Caco-2 (cell line): ENCODE measurements around the gene SSRP1. TPM values are rescaled to one million over a fixed set of nuclear protein-coding genes. Genes with fewer than 3 reads are reported as not detected.

Experiments
- BruUV-seq: library from RNA; stranded (reverse); fragments of 400-500 nt; replicated peaks from 2 replicates; lab custom pipeline; 2021; lab: Mats Ljungman, UMichigan
- CTCF ChIA-PET: fragments of 300-600 bp; sonication (Branson Sonifier 250); formaldehyde crosslinking; loops from one replicate; lab custom pipeline; 2022; ENCODE audit warnings: antibody characterized with exemption; lab: Charles Lee
- POLR2A ChIA-PET: fragments of 300-600 bp; sonication (Branson Sonifier 250); formaldehyde crosslinking; loops from one replicate; lab custom pipeline; 2022; ENCODE audit warnings: antibody characterized with exemption; lab: Charles Lee
- DNase-seq, 2 experiments: peaks; one replicate each; pipeline versions ENCODE4 v3.0.0 to v3.0.0-alpha.2; 2020 to 2022
- H3K27me3 ChIP-seq: replicated peaks from 2 replicates; pipeline ENCODE4 v1.6.0; 2011; ENCODE audit warnings: low read length; ENCODE audit not compliant: control insufficient read depth, insufficient read depth
- H3K36me3 ChIP-seq: 2 replicates; pipeline ENCODE4 v1.5.1; 2011; ENCODE audit warnings: low read length; ENCODE audit not compliant: control insufficient read depth, insufficient read depth
- H3K4me1 ChIP-seq: fragments of 250-450 bp; sonication (Bioruptor Pico); 2 replicates; pipeline ENCODE4 v1.5.1; 2020; ENCODE audit warnings: mild to moderate bottlenecking
- H3K4me3 ChIP-seq: 2 replicates; pipeline ENCODE4 v1.5.1; 2011; ENCODE audit warnings: low read depth, mild to moderate bottlenecking, control low read depth, low read length
- H3K9me3 ChIP-seq: fragments of 250-450 bp; sonication (Bioruptor Pico); 2 replicates; pipeline ENCODE4 v1.5.1; 2020; ENCODE audit warnings: mild to moderate bottlenecking, moderate library complexity
- H3K27ac Mint-ChIP-seq: one replicate; pipeline ENCODE4 v1.8.0; 2022; ENCODE audit warnings: mixed read lengths; ENCODE audit not compliant: unreplicated experiment
- H3K27me3 Mint-ChIP-seq: one replicate; pipeline ENCODE4 v1.8.0; 2022; ENCODE audit warnings: mixed read lengths; ENCODE audit not compliant: insufficient read depth, unreplicated experiment
- H3K36me3 Mint-ChIP-seq: one replicate; pipeline ENCODE4 v1.8.0; 2022; ENCODE audit warnings: mild to moderate bottlenecking, mixed read lengths; ENCODE audit not compliant: insufficient read depth, unreplicated experiment
- H3K4me1 Mint-ChIP-seq: one replicate; pipeline ENCODE4 v1.8.0; 2022; ENCODE audit warnings: low read depth, mixed read lengths; ENCODE audit not compliant: unreplicated experiment
- H3K4me3 Mint-ChIP-seq: one replicate; pipeline ENCODE4 v1.8.0; 2022; ENCODE audit warnings: mild to moderate bottlenecking, moderate library complexity, mixed read lengths; ENCODE audit not compliant: unreplicated experiment
- H3K9me3 Mint-ChIP-seq: one replicate; pipeline ENCODE4 v1.8.0; 2022; ENCODE audit warnings: mixed read lengths; ENCODE audit not compliant: unreplicated experiment
- CTCF ChIP-seq, 2 experiments: fragments of 200-600 bp in 1 of 2; IDR thresholded peaks; 1 replicate in 1 of 2; 2 replicates in 1 of 2; pipeline versions ENCODE4 v1.5.1 to v1.8.0; 2011 to 2022; ENCODE audit warnings: antibody characterized with exemption in 1 of 2, control low read depth in 1 of 2, inconsistent platforms in 1 of 2, low read depth in 1 of 2, low read length in 1 of 2, mild to moderate bottlenecking in 1 of 2, moderate library complexity in 1 of 2; ENCODE audit not compliant: insufficient read depth in 1 of 2, severe bottlenecking in 1 of 2, unreplicated experiment in 1 of 2
- intact Hi-C: fragments of 100-400 bp; cut with micrococcal nuclease; formaldehyde crosslinking; loops from one replicate; pipeline ENCODE4 v1.10.0; 2022; ENCODE audit not compliant: unreplicated experiment
- total RNA-seq: library from RNA; stranded (reverse); gene quantifications from 2 replicates; pipeline ENCODE4 v1.2.3, GENCODE V29; 2022

SSRP1 gene
- total RNA-seq, 1 experiment from 2014 or later: 212 TPM

- Histone ChIP-seq H3K9me3 (no peaks in the 10 kb centered on the region), H3K36me3 (peaks cover 15% of the 10 kb centered on the region), H3K4me3 (peak overlapping the region; percentile 55), H3K27me3 (no peaks in the 10 kb centered on the region), H3K4me1 (peaks cover 40% of the 10 kb centered on the region)
- H3K9me3 Mint-ChIP-seq: no peaks in the 10 kb centered on the region
- peak; percentile 94 to 96 for DNase-seq
- intact Hi-C loops: loop anchor here (1.0 kb wide), 4 partner anchors 14 to 33 kb away; no protein-coding TSS in a partner anchor
- H3K36me3 Mint-ChIP-seq: peaks cover 63% of the 10 kb centered on the region
- no peaks in the 10 kb centered on the region for H3K27me3 Mint-ChIP-seq
- ChIA-PET POLR2A (interaction anchor here (0.6 to 1.9 kb wide), 5 partner anchors 10 to 1268 kb away, joined by 3 to 18 read pairs (median 5); partner anchors contain the start of genes SSRP1 and TNKS1BP1), CTCF (interaction anchor here (0.9 to 2.1 kb wide), 4 partner anchors 10 to 147 kb away, joined by 3 to 9 read pairs (median 4); partner anchors contain the start of gene TNKS1BP1)
- TF ChIP-seq CTCF (IDR thresholded peaks at IDR 0.05; ENCODE audit: insufficient read depth in 1 of 2, low read depth in 1 of 2, low read length in 1 of 2, severe bottlenecking in 1 of 2, unreplicated experiment in 1 of 2): no peak
- H3K4me3 Mint-ChIP-seq: peak overlapping the region; percentile 72
- BruUV-seq: no TSS peak
- peak overlapping the region; percentile 47 for H3K27ac Mint-ChIP-seq
- H3K4me1 Mint-ChIP-seq: peaks cover 35% of the 10 kb centered on the region
Observed at GRCh38 chr11:57311109-57311936, 24.4 kb downstream of the SSRP1 start.

GRCh38 chr11:57310630-57311086 lies 25.0 kb downstream of the SSRP1 start:
- peaks cover 64% of the 10 kb centered on the region for H3K36me3 Mint-ChIP-seq
- BruUV-seq: no TSS peak
- POLR2A ChIA-PET: interaction anchor here (1.0 to 1.9 kb wide), 3 partner anchors 10 to 20 kb away, joined by 3 to 18 read pairs (median 9); partner anchors contain the start of gene TNKS1BP1

More at GRCh38 chr11:57310630-57311086, 25.0 kb downstream of the SSRP1 start:
- Histone ChIP-seq H3K9me3 (no peaks in the 10 kb centered on the region), H3K27me3 (no peaks in the 10 kb centered on the region), H3K36me3 (peaks cover 12% of the 10 kb centered on the region), H3K4me1 (peaks cover 40% of the 10 kb centered on the region), H3K4me3 (peak overlapping the region; percentile 55)
- no peaks in the 10 kb centered on the region for H3K27me3 Mint-ChIP-seq
- H3K27ac Mint-ChIP-seq: peak overlapping the region; percentile 47
- CTCF ChIA-PET: interaction anchor here (1.1 to 2.1 kb wide), 2 partner anchors 14 to 17 kb away, joined by 3 to 9 read pairs; partner anchors contain the start of gene TNKS1BP1
- intact Hi-C loops: loop anchor here (1.0 kb wide), 4 partner anchors 15 to 32 kb away; no protein-coding TSS in a partner anchor
- TF ChIP-seq CTCF (IDR thresholded peaks at IDR 0.05; ENCODE audit: insufficient read depth in 1 of 2, low read depth in 1 of 2, low read length in 1 of 2, severe bottlenecking in 1 of 2, unreplicated experiment in 1 of 2): no peak
- no peak for DNase-seq
- no peaks in the 10 kb centered on the region for H3K9me3 Mint-ChIP-seq
- H3K4me1 Mint-ChIP-seq: peaks cover 35% of the 10 kb centered on the region
- H3K4me3 Mint-ChIP-seq: peak overlapping the region; percentile 72
